H1 (cell line): ENCODE results near the gene PSME3. TPM values are rescaled to one million over a fixed set of nuclear protein-coding genes. Genes with fewer than 3 reads are reported as not detected.

Experiments used
- CTCF ChIA-PET: fragments of 300-600 bp; sonication (Branson Sonifier 250); formaldehyde crosslinking; loops from one replicate; lab custom pipeline; 2021; ENCODE audit not compliant: partially characterized antibody; lab: Charles Lee
- POLR2A ChIA-PET: fragments of 300-600 bp; sonication (Branson Sonifier 250); formaldehyde crosslinking; loops from one replicate; lab custom pipeline; 2021; ENCODE audit warnings: inconsistent platforms; ENCODE audit not compliant: partially characterized antibody; lab: Charles Lee
- DNase-seq, 2 experiments: peaks; one replicate each; pipeline versions ENCODE4 v3.0.0 to v3.0.0-alpha.2; 2010 to 2022; ENCODE audit warnings: low spot score in 2 of 2, low read depth in 1 of 2, mixed read lengths in 1 of 2
- FAIRE-seq: peaks from 2 replicates; lab custom pipeline; 2011; peaks lifted over from hg19 to GRCh38; lab: Jason Lieb, UNC
- H2AFZ ChIP-seq: 2 replicates; pipeline ENCODE4 v1.8.1; 2012; ENCODE audit warnings: low read length, inconsistent platforms
- H2AK5ac ChIP-seq: 2 replicates; pipeline ENCODE4 v1.6.1; 2013; ENCODE audit warnings: low read depth, low read length
- H2BK120ac ChIP-seq: replicated peaks from 2 replicates; pipeline ENCODE3; 2013; ENCODE audit warnings: low read depth, low read length, inconsistent platforms
- H2BK12ac ChIP-seq: 2 replicates; pipeline ENCODE4 v1.6.1; 2013; ENCODE audit warnings: low read depth, low read length
- H2BK15ac ChIP-seq: 2 replicates; pipeline ENCODE4 v1.6.1; 2013; ENCODE audit warnings: low read length
- H2BK20ac ChIP-seq: 2 replicates; pipeline ENCODE4 v1.6.1; 2013; ENCODE audit warnings: low read length
- H2BK5ac ChIP-seq: 2 replicates; pipeline ENCODE4 v1.6.1; 2013; ENCODE audit warnings: low read depth, low read length
- H3K14ac ChIP-seq: 2 replicates; pipeline ENCODE4 v1.6.1; 2013; ENCODE audit warnings: inconsistent platforms; ENCODE audit not compliant: insufficient read length
- H3K18ac ChIP-seq: 2 replicates; pipeline ENCODE4 v1.6.1; 2013; ENCODE audit warnings: low read length; ENCODE audit errors: extremely low read depth
- H3K23ac ChIP-seq: 2 replicates; pipeline ENCODE4 v1.6.1; 2013; ENCODE audit warnings: inconsistent platforms; ENCODE audit not compliant: insufficient read length
- H3K23me2 ChIP-seq: 2 replicates; pipeline ENCODE4 v1.6.1; 2013; ENCODE audit warnings: low read depth, low read length
- H3K27ac ChIP-seq: 2 replicates; pipeline ENCODE4 v1.6.1; 2011; ENCODE audit warnings: low read depth, low read length, inconsistent platforms
- H3K27me3 ChIP-seq, 4 experiments: replicated peaks in 1 of 4; 1 replicate in 1 of 4; 2 replicates in 3 of 4; pipeline versions ENCODE4 v1.6.1 to v1.8.1; 2011 to 2013; ENCODE audit warnings: low read length in 3 of 4, mild to moderate bottlenecking in 3 of 4, inconsistent platforms in 2 of 4, mixed read lengths in 2 of 4, moderate library complexity in 1 of 4; ENCODE audit not compliant: control insufficient read depth in 3 of 4, insufficient read depth in 3 of 4; ENCODE audit errors: extremely low read depth in 1 of 4
- H3K36me3 ChIP-seq, 4 experiments: 2 replicates each; pipeline versions ENCODE4 v1.6.1 to v1.8.1; 2011 to 2013; ENCODE audit warnings: mild to moderate bottlenecking in 4 of 4, low read length in 3 of 4, moderate library complexity in 2 of 4, control low read depth in 1 of 4, inconsistent platforms in 1 of 4; ENCODE audit not compliant: insufficient read depth in 4 of 4, control insufficient read depth in 2 of 4
- H3K4ac ChIP-seq: replicated peaks from 2 replicates; pipeline ENCODE3; 2013; ENCODE audit warnings: low read length, low read depth, mixed read lengths, inconsistent platforms; ENCODE audit not compliant: insufficient read length
- H3K4me1 ChIP-seq, 4 experiments: replicated peaks in 1 of 4; 1 replicate in 1 of 4; 2 replicates in 3 of 4; pipeline versions ENCODE4 v1.6.1 to v1.8.1; 2011 to 2013; ENCODE audit warnings: low read length in 3 of 4, inconsistent platforms in 2 of 4, mixed read lengths in 1 of 4; ENCODE audit not compliant: insufficient read depth in 4 of 4, control insufficient read depth in 3 of 4
- H3K4me2 ChIP-seq, 2 experiments: 2 replicates each; pipeline versions ENCODE4 v1.6.1 to v1.8.1; 2011 to 2013; ENCODE audit warnings: low read depth in 2 of 2, low read length in 2 of 2, control low read depth in 1 of 2, inconsistent platforms in 1 of 2, mild to moderate bottlenecking in 1 of 2; ENCODE audit not compliant: insufficient read depth in 1 of 2
- H3K4me3 ChIP-seq, 4 experiments: fragments of 200-600, 300-600 bp in 1 of 4; sonication (generic), shearing (Covaris generic), sonication (Bioruptor Twin) in 1 of 4; 2 replicates each; pipeline versions ENCODE4 v1.5.1 to v1.8.1; 2011 to 2016; ENCODE audit warnings: low read length in 4 of 4, low read depth in 3 of 4, control low read depth in 2 of 4, inconsistent platforms in 2 of 4, mild to moderate bottlenecking in 2 of 4, mixed read lengths in 1 of 4, moderate library complexity in 1 of 4; ENCODE audit not compliant: insufficient read depth in 2 of 4; ENCODE audit errors: extremely low read depth in 1 of 4
- H3K56ac ChIP-seq: replicated peaks from 2 replicates; pipeline ENCODE3; 2013; ENCODE audit warnings: low read depth, mild to moderate bottlenecking, mixed read lengths, low read length, inconsistent platforms; ENCODE audit not compliant: insufficient read length
- H3K79me1 ChIP-seq: 2 replicates; pipeline ENCODE4 v1.6.1; 2013; ENCODE audit warnings: low read depth, low read length, control low read depth
- H3K79me2 ChIP-seq, 2 experiments: 2 replicates each; pipeline versions ENCODE4 v1.6.1 to v1.8.1; 2012 to 2013; ENCODE audit warnings: low read length in 2 of 2, mild to moderate bottlenecking in 2 of 2, inconsistent platforms in 1 of 2; ENCODE audit not compliant: insufficient read depth in 2 of 2, control insufficient read depth in 1 of 2
- H3K9ac ChIP-seq, 4 experiments: replicated peaks in 1 of 4; 1 replicate in 1 of 4; 2 replicates in 3 of 4; pipeline versions ENCODE4 v1.6.1 to v1.8.1; 2011 to 2013; ENCODE audit warnings: low read depth in 3 of 4, low read length in 3 of 4, control low read depth in 2 of 4, mild to moderate bottlenecking in 2 of 4, moderate library complexity in 2 of 4, inconsistent platforms in 1 of 4; ENCODE audit errors: extremely low read depth in 1 of 4
- H3K9me3 ChIP-seq, 2 experiments: 2 replicates each; pipeline versions ENCODE4 v1.6.1 to v1.8.1; 2012 to 2013; ENCODE audit warnings: mild to moderate bottlenecking in 2 of 2, moderate library complexity in 2 of 2, control low read depth in 1 of 2, inconsistent platforms in 1 of 2, low read depth in 1 of 2, low read length in 1 of 2, mixed read lengths in 1 of 2; ENCODE audit not compliant: insufficient read depth in 2 of 2
- H4K20me1 ChIP-seq, 2 experiments: replicated peaks in 1 of 2; 2 replicates each; pipeline versions ENCODE3 to v1.8.1; 2011 to 2013; ENCODE audit warnings: inconsistent platforms in 2 of 2, low read length in 2 of 2, mild to moderate bottlenecking in 1 of 2; ENCODE audit not compliant: insufficient read depth in 2 of 2, control insufficient read depth in 1 of 2
- H4K5ac ChIP-seq: 2 replicates; pipeline ENCODE4 v1.6.1; 2013; ENCODE audit warnings: low read length, low read depth, mixed read lengths, inconsistent platforms; ENCODE audit not compliant: insufficient read length
- H4K8ac ChIP-seq: 2 replicates; pipeline ENCODE4 v1.8.0; 2013; ENCODE audit warnings: mild to moderate bottlenecking, moderate library complexity, low read length, inconsistent platforms; ENCODE audit not compliant: insufficient read depth; ENCODE audit errors: extremely low read depth
- H4K91ac ChIP-seq: replicated peaks from 2 replicates; pipeline ENCODE3; 2013; ENCODE audit warnings: low read length, mixed read lengths, inconsistent platforms; ENCODE audit not compliant: insufficient read length
- ASH2L ChIP-seq: fragments of 200-600, 300-600 bp; sonication (generic); IDR thresholded peaks from one replicate; pipeline ENCODE4 v1.7.1; 2017; ENCODE audit warnings: low read length
- EP300 ChIP-seq, 2 experiments: IDR thresholded peaks; 1 replicate in 1 of 2; 2 replicates in 1 of 2; pipeline ENCODE4 v1.6.1; 2011 to 2012; ENCODE audit warnings: low read depth in 2 of 2, low read length in 2 of 2, mild to moderate bottlenecking in 2 of 2, borderline replicate concordance in 1 of 2, inconsistent platforms in 1 of 2, moderate library complexity in 1 of 2
- PHF8 ChIP-seq: fragments of 200-600 bp; sonication (generic); conservative IDR thresholded peaks from 2 replicates; pipeline ENCODE4 v1.7.1; 2012; ENCODE audit warnings: low read depth, mild to moderate bottlenecking, inconsistent platforms, low read length, moderate library complexity
- SIRT6 ChIP-seq: IDR thresholded peaks from one replicate; pipeline ENCODE4 v1.7.1; 2012; ENCODE audit warnings: low read length, inconsistent platforms
- SRF ChIP-seq: IDR thresholded peaks from 2 replicates; pipeline ENCODE4 v1.6.1; 2011; ENCODE audit warnings: mild to moderate bottlenecking, low read depth, low read length, moderate library complexity
- TAF1 ChIP-seq: IDR thresholded peaks from 2 replicates; pipeline ENCODE4 v1.6.1; 2011; ENCODE audit warnings: mild to moderate bottlenecking, low read depth, low read length
- WGBS, 2 experiments: shearing (Covaris generic) in 1 of 2; methylation state at CpG; one replicate each; pipeline versions ENCODE4 v1.1.6 to v1.1.7; 2013 to 2015; ENCODE audit warnings: low lambda C conversion rate in 2 of 2, mixed read lengths in 2 of 2, inconsistent platforms in 1 of 2, low coverage in 1 of 2, missing lambda C conversion rate in 1 of 2; ENCODE audit not compliant: insufficient replicate concordance in 2 of 2, insufficient coverage in 1 of 2, insufficient read length in 1 of 2; ENCODE audit errors: extremely low coverage in 1 of 2, missing lambda C conversion rate in 1 of 2; 5-methylcytosine and 5-hydroxymethylcytosine counted together
- polyA plus RNA-seq, 7 experiments: library from polyadenylated mRNA; depleted of rRNA in 3 of 7; stranded (reverse) in 5 of 7; unstranded in 2 of 7; fragments of >200 nt in 5 of 7; fragments of 200-250 nt in 2 of 7; gene quantifications; 1 replicate in 5 of 7; 2 replicates in 1 of 7; 4 replicates in 1 of 7; pipeline versions ENCODE4 v1.2.1 to v1.2.3, GENCODE V29; 2011 to 2013; ENCODE audit warnings: missing spikeins in 2 of 7, mixed read lengths in 2 of 7
- total RNA-seq: library from RNA; stranded (reverse); fragmentation: NEBNext Ultra II Directional; extraction: Animal tissue kit (Norgen Biotek cat#: 25700); gene quantifications from 2 replicates; pipeline ENCODE4 v1.2.1, GENCODE V29; 2021
- TF ChIP-seq, protein P1 (sequence below), 3 experiments: IDR thresholded peaks; 1 replicate in 2 of 3; 2 replicates in 1 of 3; pipeline versions ENCODE4 v1.5.1 to v1.6.1; 2011; ENCODE audit warnings: low read length in 3 of 3, mild to moderate bottlenecking in 3 of 3, inconsistent platforms in 2 of 3, low read depth in 1 of 3, moderate library complexity in 1 of 3; ENCODE audit not compliant: insufficient read depth in 1 of 3; ENCODE audit errors: control extremely low read depth in 1 of 3

PSME3 gene
- total and polyA plus RNA-seq, 2 of the 8 experiments (the other 6 are each of a cell fraction or from before 2014, with no cell fraction given): 149 to 224 TPM

DNA sequence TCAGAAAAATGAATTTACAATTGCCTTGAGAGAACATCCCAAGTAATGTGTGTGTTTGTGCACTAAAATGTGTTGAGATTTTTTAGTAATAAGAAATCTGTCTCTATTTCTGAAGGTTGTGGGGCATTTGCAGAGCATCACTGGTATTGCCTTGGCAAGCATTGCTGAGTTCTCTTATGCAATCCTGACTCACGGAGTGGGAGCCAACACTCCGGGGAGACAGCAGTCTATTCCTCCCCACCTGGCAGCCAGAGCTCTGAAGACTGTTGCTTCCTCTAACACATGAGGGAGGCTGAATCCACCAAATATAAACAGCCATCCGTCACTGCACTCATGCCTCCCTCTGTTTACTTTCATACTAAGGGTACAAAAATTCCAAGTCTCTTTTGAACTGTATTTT lies 23.9 kb upstream of the PSME3 start:
- CTCF ChIA-PET: interaction anchor here (4.3 kb wide), 1 partner anchor 10 kb away, joined by 24 read pairs; no protein-coding TSS in a partner anchor

More for the DNA sequence above, 23.9 kb upstream of the PSME3 start:
- H2AK5ac ChIP-seq: no peak overlapping the region
- whole genome bisulfite sequencing, 2 experiments: 94% methylated on average over 3 of the region's 3 CpGs; no CpG with 5 or more reads in 1 of the 2 experiments
- H4K8ac ChIP-seq: no peak overlapping the region
- H3K56ac ChIP-seq: no peak overlapping the region
- H2BK15ac ChIP-seq: no peak overlapping the region
- H3K36me3 ChIP-seq: peaks cover 3 to 23% (median 15%) of the 10 kb centered on the region in 4 experiments; a peak in 7 of 8 replicates
- no peak overlapping the region for H3K23ac ChIP-seq
- no peak overlapping the region for H3K18ac ChIP-seq
- no peak overlapping the region for H2BK12ac ChIP-seq
- no peak overlapping the region for H3K4ac ChIP-seq
- peaks cover 0 to 1% (median 0%) of the 10 kb centered on the region in 4 experiments; a peak in 1 of 7 replicates for H3K27me3 ChIP-seq
- no peak overlapping the region for H2AFZ ChIP-seq
- no peak for TF ChIP-seq PHF8
- no peak for TF ChIP-seq TAF1
- TF ChIP-seq, protein P1, sequence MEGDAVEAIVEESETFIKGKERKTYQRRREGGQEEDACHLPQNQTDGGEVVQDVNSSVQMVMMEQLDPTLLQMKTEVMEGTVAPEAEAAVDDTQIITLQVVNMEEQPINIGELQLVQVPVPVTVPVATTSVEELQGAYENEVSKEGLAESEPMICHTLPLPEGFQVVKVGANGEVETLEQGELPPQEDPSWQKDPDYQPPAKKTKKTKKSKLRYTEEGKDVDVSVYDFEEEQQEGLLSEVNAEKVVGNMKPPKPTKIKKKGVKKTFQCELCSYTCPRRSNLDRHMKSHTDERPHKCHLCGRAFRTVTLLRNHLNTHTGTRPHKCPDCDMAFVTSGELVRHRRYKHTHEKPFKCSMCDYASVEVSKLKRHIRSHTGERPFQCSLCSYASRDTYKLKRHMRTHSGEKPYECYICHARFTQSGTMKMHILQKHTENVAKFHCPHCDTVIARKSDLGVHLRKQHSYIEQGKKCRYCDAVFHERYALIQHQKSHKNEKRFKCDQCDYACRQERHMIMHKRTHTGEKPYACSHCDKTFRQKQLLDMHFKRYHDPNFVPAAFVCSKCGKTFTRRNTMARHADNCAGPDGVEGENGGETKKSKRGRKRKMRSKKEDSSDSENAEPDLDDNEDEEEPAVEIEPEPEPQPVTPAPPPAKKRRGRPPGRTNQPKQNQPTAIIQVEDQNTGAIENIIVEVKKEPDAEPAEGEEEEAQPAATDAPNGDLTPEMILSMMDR (IDR thresholded peaks at IDR 0.05; ENCODE audit: control extremely low read depth in 1 of 3, insufficient read depth in 1 of 3, low read depth in 1 of 3, low read length in 3 of 3): no peak
- no peak for TF ChIP-seq SIRT6
- TF ChIP-seq SRF: no peak
- no peak for TF ChIP-seq ASH2L
- no peak for TF ChIP-seq EP300 (IDR thresholded peaks at IDR 0.05; ENCODE audit: borderline replicate concordance in 1 of 2, low read depth in 2 of 2, low read length in 2 of 2)
- no peak overlapping the region for H3K27ac ChIP-seq
- H3K4me2 ChIP-seq: no peak overlapping the region
- H3K14ac ChIP-seq: no peak overlapping the region
- DNase-seq: no peak
- H3K4me1 ChIP-seq: no peaks in the 10 kb centered on the region
- no peaks in the 10 kb centered on the region for H3K79me2 ChIP-seq
- H3K4me3 ChIP-seq: no peak overlapping the region
- H2BK120ac ChIP-seq: no peak overlapping the region
- no peak overlapping the region for H4K5ac ChIP-seq
- no peak overlapping the region for H2BK5ac ChIP-seq
- no peaks in the 10 kb centered on the region for H3K9me3 ChIP-seq
- H4K20me1 ChIP-seq: no peaks in the 10 kb centered on the region
- POLR2A ChIA-PET: interaction anchor here (0.7 kb wide), 2 partner anchors 13 to 68 kb away, joined by 3 read pairs; no protein-coding TSS in a partner anchor
- H3K79me1 ChIP-seq: no peaks in the 10 kb centered on the region
- no peak overlapping the region for H4K91ac ChIP-seq
- no peak overlapping the region for H3K9ac ChIP-seq
- H2BK20ac ChIP-seq: no peak overlapping the region
- FAIRE-seq: no peak
- no peaks in the 10 kb centered on the region for H3K23me2 ChIP-seq
